Bronchial epithelial cell (primary cell): ENCODE results near the gene RBM33. TPM values are rescaled to one million over a fixed set of nuclear protein-coding genes. Genes with fewer than 3 reads are reported as not detected.

Experiments
- DNase-seq: peaks from one replicate; pipeline ENCODE4 v3.0.0-alpha.2; 2010; ENCODE audit warnings: low read depth
- FAIRE-seq: peaks from 2 replicates; lab custom pipeline; 2011; peaks lifted over from hg19 to GRCh38; lab: Jason Lieb, UNC
- H3K27me3 ChIP-seq: 2 replicates; pipeline ENCODE4 v1.5.1; 2011; ENCODE audit warnings: low read length; ENCODE audit not compliant: control insufficient read depth, insufficient read depth
- H3K36me3 ChIP-seq: 2 replicates; pipeline ENCODE4 v1.5.1; 2011; ENCODE audit warnings: low read length; ENCODE audit not compliant: control insufficient read depth, insufficient read depth
- H3K4me3 ChIP-seq: 2 replicates; pipeline ENCODE4 v1.5.1; 2011; ENCODE audit warnings: mild to moderate bottlenecking, low read depth, low read length, control low read depth
- CTCF ChIP-seq: IDR thresholded peaks from 2 replicates; pipeline ENCODE4 v1.5.1; 2011; ENCODE audit warnings: mild to moderate bottlenecking, moderate library complexity, low read length, control low read depth, inconsistent platforms; ENCODE audit not compliant: insufficient read depth, severe bottlenecking
- total RNA-seq: library from RNA; depleted of rRNA; stranded (reverse); fragments of >200 nt; gene quantifications from 2 replicates; pipeline ENCODE4 v1.2.1, GENCODE V29; 2014

Gene RBM33
- total RNA-seq, 1 donor from 2014 or later, result 17.1 TPM

GRCh38 chr7:155713384-155713783 is 68.9 kb downstream of the RBM33 start:
- FAIRE-seq (no peak), DNase-seq (no peak)
- TF ChIP-seq CTCF, result no peak
- Histone ChIP-seq H3K4me3 (no peak overlapping the region), H3K27me3 (no peaks in the 10 kb centered on the region), H3K36me3 (peaks cover 23% of the 10 kb centered on the region)

GRCh38 chr7:155714702-155715101 is 70.2 kb downstream of the RBM33 start:
- TF ChIP-seq CTCF, result no peak
- no peak for FAIRE-seq
- Histone ChIP-seq H3K27me3 (no peaks in the 10 kb centered on the region), H3K4me3 (no peak overlapping the region), H3K36me3 (peaks cover 15% of the 10 kb centered on the region)
- DNase-seq, result no peak

GRCh38 chr7:155715111-155715805 is 70.8 kb downstream of the RBM33 start:
- Histone ChIP-seq H3K27me3 (no peaks in the 10 kb centered on the region), H3K36me3 (peaks cover 13% of the 10 kb centered on the region), H3K4me3 (no peak overlapping the region)
- no peak for FAIRE-seq
- no peak for TF ChIP-seq CTCF
- DNase-seq, result no peak

GRCh38 chr7:155717010-155717744 is 72.7 kb downstream of the RBM33 start:
- Histone ChIP-seq H3K36me3 (peaks cover 6% of the 10 kb centered on the region), H3K27me3 (no peaks in the 10 kb centered on the region), H3K4me3 (no peak overlapping the region)
- no peak for TF ChIP-seq CTCF
- no peak for DNase-seq
- no peak for FAIRE-seq

- no peak overlapping the region for H3K4me3 ChIP-seq
- TF ChIP-seq CTCF, result no peak
- no peaks in the 10 kb centered on the region for H3K27me3 ChIP-seq
- H3K36me3 ChIP-seq, result peaks cover 3% of the 10 kb centered on the region
- DNase-seq (no peak), FAIRE-seq (no peak)
Observed at GRCh38 chr7:155721056-155721455, 76.6 kb downstream of the RBM33 start.
